NCI-H1105 treated with DMSO at 0.1 percent for 48 hours (cell line): Measurements from ENCODE around the gene TNFRSF11A.

Experiments
- DNase-seq: peaks from one replicate; lab custom pipeline; 2025; lab: John Stamatoyannopoulos, UW

Gene TNFRSF11A

DNA sequence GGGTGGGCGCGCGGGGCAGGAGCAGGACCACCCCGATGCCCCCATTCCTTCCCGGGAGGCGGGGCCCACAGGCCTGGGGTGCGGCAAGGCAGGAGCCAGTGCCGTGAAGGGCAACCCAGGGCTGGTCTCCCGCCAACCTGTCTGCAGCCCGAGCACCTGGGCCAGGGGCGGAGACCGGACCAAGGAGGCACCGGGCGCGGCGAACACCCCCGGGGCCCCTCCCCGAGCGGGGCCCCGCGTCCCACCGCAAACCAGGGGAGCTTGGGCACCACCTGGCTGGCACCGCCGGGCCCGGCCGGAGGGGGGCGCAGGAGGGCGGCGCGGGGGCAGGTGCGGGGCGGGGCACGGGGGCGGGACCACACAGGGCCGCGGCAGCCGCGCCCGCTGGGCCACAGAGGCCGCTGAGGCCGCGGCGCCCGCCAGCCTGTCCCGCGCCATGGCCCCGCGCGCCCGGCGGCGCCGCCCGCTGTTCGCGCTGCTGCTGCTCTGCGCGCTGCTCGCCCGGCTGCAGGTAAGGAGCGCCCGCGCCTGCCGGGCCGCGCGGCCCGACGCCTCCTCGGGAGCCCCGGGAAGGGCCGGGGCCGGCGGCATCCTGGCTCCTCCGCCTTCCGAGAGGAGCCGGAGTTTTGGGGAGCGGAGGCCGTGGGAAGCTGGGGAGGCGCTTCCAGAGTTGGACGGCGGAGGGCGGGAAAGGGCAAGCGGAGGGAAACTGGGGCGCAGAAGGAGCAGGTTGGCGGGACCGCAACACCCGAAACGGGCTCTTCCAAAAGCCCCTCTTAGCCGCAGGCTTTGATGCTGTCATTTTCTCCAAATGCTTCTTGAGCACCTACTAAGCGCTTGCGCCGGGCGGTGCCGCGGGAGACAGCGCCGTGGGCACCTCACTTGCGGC lies at the start of gene TNFRSF11A:
Gene TNFRSF11A (plus strand): TSS at position 394 of the 889 bp plus-strand sequence. CDS start 43 bp downstream, at position 437.
- DNase-seq = peak; percentile 56

DNA sequence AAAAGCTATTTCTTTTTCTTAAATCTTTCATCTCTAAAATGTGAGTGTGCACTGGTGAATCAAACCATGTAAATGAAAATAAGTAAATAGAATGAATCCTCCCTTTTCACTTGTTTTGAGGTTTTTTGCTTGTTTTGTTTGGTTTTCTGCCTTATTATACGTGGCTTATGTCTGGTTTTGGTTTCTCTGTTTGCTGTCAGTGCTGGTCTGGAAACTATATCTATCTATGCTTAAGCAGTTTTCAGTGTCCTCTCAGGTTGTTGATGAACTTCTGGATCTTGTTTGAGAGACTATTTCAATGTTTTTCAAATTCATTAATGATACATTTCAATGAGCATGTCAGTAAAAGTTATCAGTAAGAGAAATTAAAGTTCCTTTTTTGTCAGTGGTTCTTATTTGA lies 48.1 kb upstream of the TNFRSF11A start:
- DNase-seq = no peak

DNA sequence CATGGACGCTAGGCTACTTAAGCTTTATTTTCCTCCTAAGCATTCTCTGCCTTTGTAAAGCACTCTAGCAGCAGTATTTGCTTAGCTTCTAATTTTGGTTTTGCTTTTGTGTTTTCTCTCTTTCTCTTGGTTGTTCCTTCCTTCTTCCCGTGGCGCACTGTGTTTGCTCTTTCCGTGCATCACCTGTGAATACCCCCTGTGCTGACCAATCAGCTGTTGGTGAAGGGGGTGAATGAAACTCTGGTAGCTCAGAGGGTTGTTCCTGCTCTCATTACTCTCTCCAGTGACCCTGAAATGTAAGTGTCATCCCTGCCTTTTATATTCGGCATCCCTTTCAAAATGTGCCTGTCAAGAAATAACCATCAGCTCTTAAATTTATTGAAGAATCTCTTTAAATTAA lies 45.5 kb upstream of the TNFRSF11A start:
- no peak for DNase-seq

DNA sequence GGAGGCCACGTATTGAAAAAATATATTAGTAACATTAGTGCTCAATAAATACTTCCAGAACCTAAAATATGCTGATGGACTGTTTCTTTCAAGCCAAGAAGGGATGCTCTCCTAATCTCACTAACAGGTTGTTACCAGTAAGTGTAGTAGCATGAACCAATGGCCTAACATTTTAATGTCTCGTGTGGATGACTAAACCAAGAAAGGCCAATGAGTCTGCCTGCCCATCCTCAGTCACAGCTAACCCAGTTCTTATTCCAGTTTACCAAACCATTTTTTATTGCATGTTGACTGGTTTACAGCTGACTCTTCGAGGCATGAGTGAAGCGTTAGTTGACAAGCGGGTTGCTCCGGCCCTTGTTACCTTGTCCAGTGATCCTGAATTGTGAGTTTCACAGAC lies 45.1 kb upstream of the TNFRSF11A start:
- no peak for DNase-seq

DNA sequence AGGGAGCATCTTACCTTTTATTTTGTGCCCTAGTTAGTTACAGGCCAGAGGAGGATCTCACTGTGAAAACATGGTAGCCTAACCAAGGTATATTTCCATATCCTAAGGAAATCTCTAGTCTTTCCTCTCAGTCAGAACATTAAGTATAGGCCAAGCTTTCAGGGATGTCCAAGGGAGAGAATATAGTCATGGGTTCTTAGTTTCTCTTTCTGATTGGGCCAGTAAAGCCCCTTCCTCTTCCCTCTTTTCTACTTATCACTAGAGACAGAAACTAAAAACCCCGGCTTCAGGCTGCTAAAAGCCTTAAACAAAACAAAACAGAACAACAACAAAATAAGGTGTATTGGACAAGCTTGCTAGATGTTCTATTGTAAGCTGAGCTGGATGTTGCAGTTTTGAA lies 44.3 kb upstream of the TNFRSF11A start:
- no peak for DNase-seq

DNA sequence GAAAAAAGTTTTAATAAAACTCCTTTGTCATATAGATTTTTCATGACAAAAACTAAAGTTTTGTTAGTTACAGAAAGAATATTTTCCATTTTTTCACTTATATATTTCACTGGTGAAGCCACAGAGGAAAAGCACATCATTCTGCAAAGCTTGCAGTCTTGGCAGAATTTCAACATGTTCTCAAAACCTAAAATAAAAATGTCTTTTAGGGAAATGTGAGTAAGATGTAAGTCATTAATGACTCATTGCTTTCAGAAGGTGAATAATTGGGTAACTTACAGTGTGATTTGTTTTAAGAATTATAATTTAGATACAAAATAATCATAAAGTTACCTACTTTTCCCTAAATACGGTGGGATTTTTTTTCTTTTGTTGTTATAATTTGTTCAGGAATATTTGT lies 43.4 kb upstream of the TNFRSF11A start:
- no peak for DNase-seq

DNA sequence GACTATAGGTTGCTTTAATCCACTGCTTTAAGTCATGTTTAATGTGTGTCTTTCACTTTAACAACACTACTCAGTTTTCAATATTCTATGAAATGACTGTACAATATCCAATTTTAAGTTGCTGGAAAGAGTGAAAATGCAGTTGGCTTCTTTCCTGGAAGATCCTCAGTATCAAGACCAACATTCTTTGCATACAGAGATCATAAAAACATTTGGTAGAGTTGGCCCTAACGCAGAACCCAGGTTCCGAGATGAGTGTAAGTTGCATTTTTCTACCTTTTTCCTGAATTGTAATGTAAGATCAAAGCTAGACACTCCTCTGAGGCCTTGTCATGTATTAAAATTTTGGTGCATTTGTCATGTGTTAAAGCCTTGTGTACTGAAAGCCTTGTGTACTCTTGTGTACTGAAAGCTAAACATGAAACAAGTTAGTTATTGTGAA lies 42.9 kb upstream of the TNFRSF11A start:
- no peak for DNase-seq

DNA sequence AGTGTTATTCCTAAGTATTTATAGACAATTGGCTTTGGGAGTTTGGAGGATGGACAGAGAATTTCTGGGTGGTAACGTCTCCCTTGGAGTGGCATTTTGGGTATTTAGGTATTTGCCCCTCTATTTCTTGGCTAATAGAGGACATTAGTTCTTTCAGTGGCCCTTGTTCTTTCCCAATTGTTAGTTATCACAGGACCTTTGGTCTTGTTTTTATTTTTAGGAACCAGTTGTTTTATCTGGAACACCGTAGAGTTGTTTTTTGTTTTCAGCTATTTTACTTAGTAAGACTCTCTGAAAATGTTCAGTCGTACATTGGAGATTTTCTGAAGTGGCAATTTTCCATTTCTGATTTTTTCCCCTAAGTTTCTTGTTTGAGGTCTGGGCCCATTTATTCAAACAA lies 40.5 kb upstream of the TNFRSF11A start:
- DNase-seq = no peak

DNA sequence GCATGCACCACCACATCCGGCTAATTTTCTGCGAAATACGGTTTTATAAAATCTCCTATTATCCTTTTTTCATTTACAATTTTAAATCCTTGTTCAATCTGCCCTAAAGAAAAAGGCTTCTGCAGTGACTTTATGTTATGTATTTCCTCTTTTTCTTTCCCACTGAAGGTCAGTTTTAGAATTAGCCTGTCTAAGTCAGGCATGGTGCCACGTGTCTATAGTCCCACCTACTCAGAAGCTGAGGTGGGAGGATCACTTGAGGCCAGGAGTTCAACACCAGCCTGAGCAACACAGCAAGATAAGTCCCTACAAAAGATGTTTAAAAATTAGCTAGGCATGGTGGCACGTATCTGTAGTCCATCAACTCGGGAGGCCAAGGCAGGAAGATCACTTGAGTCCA lies 39.8 kb upstream of the TNFRSF11A start:
- DNase-seq = no peak

DNA sequence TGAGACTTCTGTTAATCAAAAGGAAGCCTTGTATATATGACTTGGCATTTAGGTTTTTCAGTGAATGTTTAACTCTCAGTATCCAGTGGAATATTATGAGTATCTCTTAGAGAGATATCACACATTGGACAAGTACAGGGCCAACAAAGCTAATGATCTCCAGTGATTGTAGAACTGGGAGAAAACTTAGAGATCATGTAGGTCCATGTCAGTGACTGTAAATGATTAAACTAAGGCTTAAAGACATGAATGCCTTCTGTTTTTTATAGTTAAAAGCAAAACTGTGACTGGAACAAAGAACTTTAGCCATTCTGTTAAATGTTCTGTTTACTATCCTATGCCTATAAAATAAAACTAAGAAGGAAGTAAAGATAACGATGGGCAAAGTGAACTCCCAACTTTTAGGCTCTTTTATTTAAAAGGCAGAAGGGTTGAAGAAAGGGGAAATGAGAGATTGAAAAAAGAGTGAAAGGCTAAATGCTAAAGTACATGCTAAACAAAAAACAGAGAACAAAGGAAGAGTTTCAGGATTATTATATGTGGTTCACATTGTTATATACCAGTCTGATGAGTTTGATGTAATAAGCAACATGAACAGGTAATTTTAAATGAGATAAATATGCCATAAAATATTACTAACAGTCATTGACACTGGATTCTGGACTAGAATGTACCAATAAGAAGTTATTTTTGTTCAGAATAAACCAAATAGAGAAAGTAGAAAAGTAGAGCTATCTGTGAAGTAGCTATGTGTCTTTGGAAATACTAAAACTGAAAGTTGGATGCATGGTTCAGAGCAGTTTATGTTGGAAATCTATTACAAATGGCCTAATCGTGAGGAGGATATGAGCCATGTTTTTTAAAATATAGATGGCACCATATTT lies 37.1 kb upstream of the TNFRSF11A start:
- DNase-seq = no peak

DNA sequence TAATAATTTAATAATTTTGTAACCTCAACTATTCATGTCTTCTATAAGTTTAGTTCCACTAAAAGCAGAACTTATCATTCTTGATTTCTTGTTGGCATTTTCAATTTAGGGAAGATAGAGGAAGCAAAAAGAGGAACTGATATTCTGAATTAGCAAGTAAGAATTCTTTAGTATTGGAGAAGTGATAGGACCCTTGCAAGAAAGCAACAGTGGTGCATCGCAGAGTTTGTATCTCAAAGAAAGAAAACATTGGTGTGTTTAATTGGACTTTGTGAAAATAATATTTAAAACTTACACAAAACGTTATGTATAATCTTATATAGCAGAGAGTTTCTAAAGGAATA lies 36.5 kb upstream of the TNFRSF11A start:
- no peak for DNase-seq

DNA sequence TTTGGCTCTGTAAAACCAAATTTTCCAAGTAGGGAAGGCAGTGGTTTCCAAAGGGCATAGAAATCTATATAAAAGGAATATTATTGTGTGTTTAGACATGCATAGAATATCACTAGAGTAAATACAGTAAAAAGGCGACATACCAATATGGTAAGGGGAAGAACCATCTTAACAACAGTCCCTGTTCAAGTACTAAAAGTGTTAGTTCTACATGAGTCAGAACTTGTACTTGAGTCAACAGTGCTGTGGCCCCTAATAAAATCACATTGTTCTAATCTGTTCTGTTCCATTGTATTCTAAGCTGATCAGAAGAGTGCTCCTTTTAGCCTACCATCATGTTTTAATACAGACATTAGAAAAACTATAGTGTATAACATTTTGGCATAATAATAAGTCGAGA lies 36.1 kb upstream of the TNFRSF11A start:
- no peak for DNase-seq

DNA sequence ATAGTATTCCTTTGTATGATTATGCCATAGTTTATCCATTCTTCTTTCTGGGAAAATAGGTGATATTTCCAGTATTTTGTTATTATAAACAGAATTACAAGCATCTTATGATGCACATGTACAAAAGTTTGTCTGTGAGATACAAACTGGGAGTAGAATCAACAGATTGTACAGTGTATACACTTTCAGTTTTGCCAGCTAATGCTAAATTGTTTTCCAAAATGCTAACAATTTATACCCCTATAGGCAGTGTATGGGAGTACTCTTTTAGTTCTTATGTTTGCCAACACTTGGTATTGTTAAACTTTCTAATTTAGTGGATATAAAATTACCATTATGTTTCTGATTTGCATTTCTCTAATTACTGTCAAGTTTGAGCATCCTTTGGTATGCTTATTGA lies 31.0 kb upstream of the TNFRSF11A start:
- no peak for DNase-seq

DNA sequence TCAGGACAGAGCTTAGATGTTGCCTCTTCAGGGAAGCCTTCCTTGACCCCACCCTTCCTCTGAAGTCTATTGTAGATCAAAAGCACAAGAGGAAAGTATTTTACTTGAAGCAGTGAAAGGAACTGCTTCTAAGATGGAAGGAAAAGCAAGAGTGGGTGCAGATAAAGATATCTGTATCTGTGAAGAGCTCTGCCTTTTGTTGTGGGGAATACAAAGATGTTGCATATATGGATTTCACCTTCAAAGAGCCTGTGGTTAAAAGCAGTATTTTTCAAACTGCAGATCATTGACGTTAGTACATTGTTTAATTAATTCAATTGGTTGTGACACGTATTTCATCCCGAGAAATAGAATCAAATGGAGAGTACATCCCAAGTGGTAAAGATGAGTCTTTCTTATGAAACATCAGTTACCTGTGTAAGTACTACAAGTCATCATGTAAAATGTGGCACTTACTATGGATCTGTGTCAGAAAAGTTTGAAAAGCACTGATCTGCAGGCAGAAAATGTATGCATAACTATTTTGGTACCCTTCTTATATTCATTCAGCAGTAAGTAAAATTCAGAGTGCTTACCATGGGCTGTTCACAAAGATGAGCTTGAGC lies 24.6 kb upstream of the TNFRSF11A start:
- no peak for DNase-seq

DNA sequence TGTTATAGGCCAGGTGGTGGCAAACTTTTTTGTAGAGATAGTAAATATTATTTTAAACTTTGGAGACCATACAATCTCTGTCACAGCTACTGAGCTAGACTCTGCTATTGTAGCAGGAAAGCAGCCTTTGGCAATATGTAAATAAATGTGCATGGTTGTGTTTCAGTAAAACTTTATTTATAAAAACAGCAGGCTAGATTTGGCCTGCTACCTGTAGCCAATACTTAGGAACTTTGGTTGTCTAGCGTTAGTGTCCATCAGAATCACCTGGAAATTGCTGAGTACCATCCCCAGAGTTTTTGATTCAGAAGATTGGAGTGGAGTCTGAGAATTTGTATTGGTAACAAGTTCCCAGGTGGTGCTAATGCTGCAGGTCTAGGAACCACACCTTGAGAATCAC lies 23.8 kb upstream of the TNFRSF11A start:
- DNase-seq = no peak

DNA sequence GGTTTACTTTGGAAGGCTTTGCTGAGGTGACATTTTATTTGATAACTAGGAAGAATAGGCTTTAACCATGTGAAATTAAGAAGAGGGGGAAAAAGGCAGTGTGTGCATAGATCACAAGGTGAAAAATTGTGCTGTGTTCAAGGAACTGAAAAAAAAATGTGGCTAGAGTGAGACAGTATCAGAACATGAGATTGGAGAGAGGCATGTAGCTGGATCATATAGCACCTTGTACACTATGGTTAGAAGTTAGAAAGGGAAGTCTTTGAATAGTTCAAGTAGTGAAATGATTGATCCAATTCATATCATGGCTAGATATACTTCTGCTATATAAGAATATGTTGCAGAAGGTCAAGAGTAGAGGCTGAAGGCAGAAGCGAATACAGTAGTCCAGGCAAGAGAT lies 12.3 kb upstream of the TNFRSF11A start:
- DNase-seq = no peak

DNA sequence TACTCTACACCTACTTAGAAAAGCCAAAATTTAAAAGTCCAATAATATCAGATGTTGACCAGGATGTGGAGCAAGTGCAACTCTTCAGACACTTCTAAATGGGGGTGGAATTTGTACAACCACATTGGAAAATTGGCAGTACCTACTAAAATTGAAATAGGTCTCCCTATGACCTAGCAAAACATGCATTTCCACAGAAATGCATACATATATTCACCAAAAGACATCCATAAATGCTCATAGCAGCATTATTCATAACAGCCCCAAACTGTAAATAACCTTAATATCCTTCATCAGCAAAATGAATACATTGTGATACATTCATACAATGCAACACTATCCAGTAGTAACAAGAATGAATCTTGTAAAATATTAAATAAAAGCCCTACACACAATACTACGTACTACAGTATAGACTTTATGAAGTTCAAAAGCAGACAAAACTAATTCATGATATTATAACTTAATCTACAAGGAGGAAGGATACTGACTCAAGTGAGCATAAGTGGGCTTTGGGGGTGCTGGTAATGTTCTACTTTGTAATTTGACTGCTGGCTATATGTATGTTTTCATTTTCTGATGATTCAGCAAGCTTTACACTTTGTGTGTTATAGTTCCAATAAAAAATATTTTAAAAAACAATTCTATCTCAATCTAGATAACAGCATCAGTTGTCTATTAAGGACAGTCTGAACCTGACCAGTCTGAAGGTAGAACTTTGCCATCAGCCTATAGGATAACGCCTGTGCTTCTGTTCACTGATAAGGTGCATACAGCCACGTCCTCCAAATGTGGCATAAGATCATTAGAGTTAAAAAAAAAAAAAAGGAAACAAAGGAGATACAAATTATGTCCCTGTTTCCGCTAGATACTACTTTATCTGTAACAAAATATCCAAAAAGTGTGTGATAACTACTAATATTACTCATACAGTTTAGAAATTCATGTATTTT lies 6.6 kb upstream of the TNFRSF11A start:
- no peak for DNase-seq

DNA sequence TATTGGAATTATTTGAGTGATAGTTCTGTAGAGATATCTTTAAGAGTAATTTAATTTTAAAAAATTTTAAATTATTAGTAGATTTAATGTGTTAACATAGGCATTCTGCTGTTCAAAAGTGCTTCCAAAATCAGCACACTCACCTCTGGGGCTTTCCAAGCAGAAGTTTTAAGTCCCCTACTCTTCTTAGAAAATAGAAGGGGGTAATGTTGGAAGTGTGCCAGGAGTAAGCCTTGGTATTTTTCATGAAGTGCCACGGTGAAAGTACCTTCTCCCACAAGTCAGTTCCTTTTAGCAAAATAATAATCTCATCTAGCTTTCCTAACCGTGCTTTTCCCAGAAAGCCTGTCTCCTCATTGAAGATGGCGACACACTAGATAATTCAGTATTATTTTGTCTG lies 3.9 kb upstream of the TNFRSF11A start:
- DNase-seq = no peak

DNA sequence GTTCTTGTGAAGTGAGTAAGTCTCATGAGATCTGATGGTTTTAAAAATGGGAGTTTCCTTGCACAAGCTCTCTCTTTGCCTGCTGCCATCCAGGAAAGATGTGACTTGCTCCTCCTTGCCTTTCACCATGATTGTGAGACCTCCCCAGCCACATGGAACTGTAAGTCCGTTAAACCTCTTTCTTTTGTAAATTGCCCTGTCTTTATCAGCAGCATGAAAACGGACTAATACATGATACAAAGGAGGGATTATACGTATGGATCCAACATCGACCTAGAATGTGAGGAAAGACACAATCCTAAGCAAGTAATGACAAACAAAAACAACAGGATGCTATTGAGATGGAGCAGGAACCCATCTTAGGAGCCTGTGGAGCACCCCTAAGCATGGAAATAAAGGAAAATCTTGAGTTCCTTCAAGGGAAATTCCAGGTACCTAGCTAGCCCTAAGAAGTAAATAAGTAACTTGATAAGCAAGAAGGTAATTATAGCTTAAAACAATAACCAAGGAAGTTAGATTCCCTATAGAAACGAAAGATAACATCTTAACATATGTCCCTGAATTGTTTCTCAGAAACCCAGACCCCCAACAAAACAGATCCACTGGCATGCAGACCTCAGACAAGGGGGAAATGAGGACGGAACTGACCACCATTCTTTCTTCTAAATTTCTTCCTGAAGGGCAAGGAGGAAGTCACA lies 1.5 kb upstream of the TNFRSF11A start:
- no peak for DNase-seq

DNA sequence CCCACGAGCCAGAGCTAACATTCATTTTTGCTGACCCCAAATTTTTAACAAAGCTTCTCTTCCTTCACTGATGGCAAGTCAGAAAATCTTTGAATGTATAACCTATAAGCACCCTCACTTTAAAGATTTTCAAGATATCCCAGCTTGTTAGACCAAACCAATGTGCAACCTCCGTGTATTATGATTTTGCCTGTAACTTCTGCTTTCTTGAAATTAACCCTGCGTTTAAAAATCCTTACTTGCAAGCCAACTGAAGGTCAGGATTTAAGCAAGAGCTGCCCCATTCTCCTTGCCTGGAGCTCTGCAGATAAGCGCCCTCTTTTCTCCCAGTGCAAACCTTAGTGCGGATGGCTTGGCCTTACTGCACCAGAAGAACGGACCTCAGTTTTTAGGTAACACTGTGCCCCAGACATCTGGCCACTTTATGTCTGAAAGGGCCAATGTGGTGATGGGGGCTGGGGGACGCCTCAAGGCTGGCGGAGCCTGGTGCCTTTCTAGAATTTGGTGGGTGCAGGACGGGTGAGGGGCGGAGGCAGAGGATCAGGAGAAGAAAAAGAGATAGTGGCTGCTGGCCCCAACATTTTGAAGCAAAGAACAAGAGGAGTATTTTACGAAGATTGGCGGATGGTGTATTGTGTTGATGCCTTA lies 805 bp upstream of the TNFRSF11A start:
- no peak for DNase-seq
